Measurements from ENCODE around the gene NLRP6.
A peak's percentile ranks its signal among the peaks of the same experiment; 100 is the strongest.
"Not testable (repeated sequence)": the region's sequence is repeated elsewhere in the genome, so short reads cannot be mapped to it uniquely, and the experiment has no call there.

NLRP6 gene

GRCh38 chr11:250740-251299, 27.4 kb upstream of the NLRP6 start:
- H3K27ac Mint-ChIP-seq, result no peak overlapping the region
- no peak overlapping the region for H3K4me3 Mint-ChIP-seq
- H3K27me3 Mint-ChIP-seq, result no peaks in the 10 kb centered on the region
- H3K36me3 Mint-ChIP-seq, result peaks cover 67% of the 10 kb centered on the region
- peaks cover 10% of the 10 kb centered on the region for H3K4me1 Mint-ChIP-seq
- peaks cover 2% of the 10 kb centered on the region for H3K9me3 Mint-ChIP-seq
- ATAC-seq, result peak; percentile 86

GRCh38 chr11:251550-251949, 26.7 kb upstream of the NLRP6 start:
- peaks cover 60% of the 10 kb centered on the region for H3K36me3 Mint-ChIP-seq
- H3K9me3 Mint-ChIP-seq, result peaks cover 5% of the 10 kb centered on the region
- H3K27me3 Mint-ChIP-seq, result no peaks in the 10 kb centered on the region
- H3K4me3 Mint-ChIP-seq, result no peak overlapping the region
- no peak overlapping the region for H3K27ac Mint-ChIP-seq
- ATAC-seq, result no peak
- H3K4me1 Mint-ChIP-seq, result peaks cover 17% of the 10 kb centered on the region

- H3K4me1 Mint-ChIP-seq, result peaks cover 28% of the 10 kb centered on the region
- peaks cover 5% of the 10 kb centered on the region for H3K9me3 Mint-ChIP-seq
- H3K4me3 Mint-ChIP-seq, result no peak overlapping the region
- peak overlapping the region; percentile 78 for H3K27ac Mint-ChIP-seq
- H3K27me3 Mint-ChIP-seq, result no peaks in the 10 kb centered on the region
- ATAC-seq, result no peak
- peaks cover 51% of the 10 kb centered on the region for H3K36me3 Mint-ChIP-seq
These were observed 25.5 kb upstream of the NLRP6 start for GRCh38 chr11:252666-253065.

- Mint-ChIP-seq H3K36me3 (peaks cover 51% of the 10 kb centered on the region), H3K27me3 (no peaks in the 10 kb centered on the region), H3K9me3 (peaks cover 5% of the 10 kb centered on the region), H3K4me3 (no peak overlapping the region), H3K27ac (peak overlapping the region; percentile 78), H3K4me1 (peaks cover 34% of the 10 kb centered on the region)
- ATAC-seq, result no peak
These were observed 24.9 kb upstream of the NLRP6 start for GRCh38 chr11:253160-253885.

- no peak for ATAC-seq
- Mint-ChIP-seq H3K27me3 (no peaks in the 10 kb centered on the region), H3K4me3 (no peak overlapping the region), H3K9me3 (peaks cover 5% of the 10 kb centered on the region), H3K27ac (peak overlapping the region; percentile 78), H3K36me3 (peaks cover 46% of the 10 kb centered on the region), H3K4me1 (peaks cover 36% of the 10 kb centered on the region)
These were observed 24.3 kb upstream of the NLRP6 start for GRCh38 chr11:253886-254270.

GRCh38 chr11:255176-255575, 23.0 kb upstream of the NLRP6 start:
- Mint-ChIP-seq H3K27ac (peak overlapping the region; percentile 84), H3K4me1 (peaks cover 34% of the 10 kb centered on the region), H3K36me3 (peaks cover 35% of the 10 kb centered on the region), H3K9me3 (peaks cover 5% of the 10 kb centered on the region), H3K4me3 (no peak overlapping the region), H3K27me3 (no peaks in the 10 kb centered on the region)
- no peak for ATAC-seq

- ATAC-seq, result no peak
- H3K4me1 Mint-ChIP-seq, result peaks cover 34% of the 10 kb centered on the region
- no peak overlapping the region for H3K4me3 Mint-ChIP-seq
- H3K9me3 Mint-ChIP-seq, result peaks cover 6% of the 10 kb centered on the region
- H3K36me3 Mint-ChIP-seq, result peaks cover 33% of the 10 kb centered on the region
- no peaks in the 10 kb centered on the region for H3K27me3 Mint-ChIP-seq
- peak overlapping the region; percentile 84 for H3K27ac Mint-ChIP-seq
These were observed 22.4 kb upstream of the NLRP6 start for GRCh38 chr11:255816-256215.

- ATAC-seq, result peak; percentile 91
- Mint-ChIP-seq H3K27me3 (no peaks in the 10 kb centered on the region), H3K27ac (peak overlapping the region; percentile 84), H3K4me1 (peaks cover 41% of the 10 kb centered on the region), H3K4me3 (peak overlapping the region; percentile 14), H3K9me3 (peaks cover 15% of the 10 kb centered on the region), H3K36me3 (peaks cover 30% of the 10 kb centered on the region)
These were observed 21.1 kb upstream of the NLRP6 start for GRCh38 chr11:256952-257737.

GRCh38 chr11:257766-258493, 20.3 kb upstream of the NLRP6 start:
- Mint-ChIP-seq H3K9me3 (peaks cover 16% of the 10 kb centered on the region), H3K36me3 (peaks cover 22% of the 10 kb centered on the region), H3K4me1 (peaks cover 44% of the 10 kb centered on the region), H3K27ac (peak overlapping the region; percentile 84), H3K4me3 (peak overlapping the region; percentile 53), H3K27me3 (no peaks in the 10 kb centered on the region)
- ATAC-seq, result no peak

- ATAC-seq, result no peak
- H3K4me1 Mint-ChIP-seq, result peaks cover 44% of the 10 kb centered on the region
- peaks cover 16% of the 10 kb centered on the region for H3K9me3 Mint-ChIP-seq
- H3K36me3 Mint-ChIP-seq, result peaks cover 12% of the 10 kb centered on the region
- H3K27ac Mint-ChIP-seq, result peak overlapping the region; percentile 20
- no peaks in the 10 kb centered on the region for H3K27me3 Mint-ChIP-seq
- H3K4me3 Mint-ChIP-seq, result no peak overlapping the region
These were observed 18.8 kb upstream of the NLRP6 start for GRCh38 chr11:259413-259812.

- peaks cover 12% of the 10 kb centered on the region for H3K36me3 Mint-ChIP-seq
- H3K27ac Mint-ChIP-seq, result no peak overlapping the region
- peaks cover 11% of the 10 kb centered on the region for H3K9me3 Mint-ChIP-seq
- H3K27me3 Mint-ChIP-seq, result no peaks in the 10 kb centered on the region
- H3K4me3 Mint-ChIP-seq, result no peak overlapping the region
- ATAC-seq, result no peak
- peaks cover 33% of the 10 kb centered on the region for H3K4me1 Mint-ChIP-seq
These were observed 16.6 kb upstream of the NLRP6 start for GRCh38 chr11:261624-262023.

GRCh38 chr11:266676-267439, 11.3 kb upstream of the NLRP6 start:
- Mint-ChIP-seq H3K27me3 (no peaks in the 10 kb centered on the region), H3K27ac (peak overlapping the region; percentile 98), H3K4me3 (peak overlapping the region; percentile 81), H3K9me3 (peaks cover 2% of the 10 kb centered on the region), H3K4me1 (peaks cover 33% of the 10 kb centered on the region), H3K36me3 (no peaks in the 10 kb centered on the region)
- ATAC-seq, result no peak

GRCh38 chr11:267491-267994, 10.7 kb upstream of the NLRP6 start:
- ATAC-seq, result peak; percentile 47
- peak overlapping the region; percentile 88 for H3K4me3 Mint-ChIP-seq
- no peaks in the 10 kb centered on the region for H3K36me3 Mint-ChIP-seq
- no peaks in the 10 kb centered on the region for H3K9me3 Mint-ChIP-seq
- H3K4me1 Mint-ChIP-seq, result peaks cover 27% of the 10 kb centered on the region
- no peaks in the 10 kb centered on the region for H3K27me3 Mint-ChIP-seq
- peak overlapping the region; percentile 98 for H3K27ac Mint-ChIP-seq

GRCh38 chr11:268716-269145, 9.5 kb upstream of the NLRP6 start:
- H3K9me3 Mint-ChIP-seq, H3K27me3 Mint-ChIP-seq, H3K36me3 Mint-ChIP-seq: not testable (repeated sequence)
- Mint-ChIP-seq H3K4me3 (peak overlapping the region; percentile 88), H3K27ac (peak overlapping the region; percentile 98), H3K4me1 (peaks cover 27% of the 10 kb centered on the region)
- ATAC-seq, result peak; percentile 77

Measured in stimulated activated memory B cell treated with anti-CD40 and anti-IgM and Interleukin-4, amounts not matched to agents 10 μg/mL and 1 μg/mL and 100 μg/mL, for 72 hours (primary cell).